GM19452 (cell line): ENCODE data around the gene HMMR.

Source experiments
- ATAC-seq: cut with Tn5 transposase; IDR thresholded peaks from one replicate; pipeline ENCODE4 v1.9.1; 2021; ENCODE audit not compliant: unreplicated experiment

Gene HMMR

GRCh38 chr5:163458778-163459385, 1.6 kb upstream of the HMMR start:
- no peak for ATAC-seq

DNA sequence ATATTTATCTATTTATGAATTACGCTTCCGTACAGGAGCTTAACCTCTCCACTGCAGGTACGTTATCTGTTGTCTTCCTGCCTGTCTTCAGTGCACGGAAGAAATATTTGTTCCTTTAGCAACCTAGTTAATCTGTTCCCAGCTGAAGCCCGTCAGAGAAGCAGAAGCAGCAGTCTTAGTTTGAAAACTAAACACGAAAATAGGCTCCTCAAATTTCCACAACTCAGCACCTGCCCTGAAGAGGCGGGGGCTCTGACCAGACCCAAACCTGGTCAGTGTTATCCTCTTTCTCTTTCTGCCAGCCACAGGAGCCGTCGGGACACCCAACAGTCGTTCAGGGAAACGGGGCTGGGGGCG, 992 bp upstream of the HMMR start:
- ATAC-seq: peak; percentile 1

DNA sequence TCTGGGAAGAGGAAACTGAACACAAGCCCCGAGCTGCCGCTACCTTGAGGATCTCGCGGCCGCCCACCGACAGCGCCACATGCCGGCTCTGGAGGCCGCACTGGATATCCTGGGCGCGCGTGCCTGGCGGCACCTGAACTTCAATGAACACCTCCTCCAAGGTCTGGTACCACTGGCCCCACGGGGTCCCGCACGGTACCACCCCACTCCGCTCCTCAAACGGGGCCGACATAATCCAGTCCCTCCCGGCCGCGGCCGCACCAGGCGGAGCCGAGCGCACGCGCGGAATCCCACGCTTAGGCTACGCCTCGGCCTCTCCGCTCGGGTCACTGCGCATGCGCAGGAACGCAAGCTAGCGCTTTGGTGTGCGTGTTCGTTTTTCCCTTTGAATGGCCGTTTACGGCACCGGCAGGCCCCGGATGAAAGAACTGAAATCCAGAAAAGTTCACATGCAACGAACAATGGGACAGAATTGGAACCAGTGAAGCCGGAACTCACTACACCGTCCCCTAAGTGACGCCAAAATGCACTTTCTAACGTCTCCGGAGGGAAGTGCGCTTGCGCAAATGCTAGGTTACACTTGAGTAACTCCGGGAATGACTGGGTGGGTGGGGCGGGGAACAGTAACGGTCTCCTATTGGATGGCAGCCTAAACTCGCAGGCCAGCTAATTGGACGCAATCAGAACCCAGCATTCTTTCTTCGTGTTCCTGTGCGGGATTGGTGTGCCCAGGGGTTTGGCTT, 442 bp upstream of the HMMR start, which contains the start of gene NUDCD2:
NUDCD2 (minus strand) TSS at position 284 of the 743 bp plus-strand sequence; CDS start at position 232, 52 bp downstream.
- ATAC-seq: peak; percentile 71

- ATAC-seq: no peak
Observed at GRCh38 chr5:163463063-163463435, 2.6 kb downstream of the HMMR start.

DNA sequence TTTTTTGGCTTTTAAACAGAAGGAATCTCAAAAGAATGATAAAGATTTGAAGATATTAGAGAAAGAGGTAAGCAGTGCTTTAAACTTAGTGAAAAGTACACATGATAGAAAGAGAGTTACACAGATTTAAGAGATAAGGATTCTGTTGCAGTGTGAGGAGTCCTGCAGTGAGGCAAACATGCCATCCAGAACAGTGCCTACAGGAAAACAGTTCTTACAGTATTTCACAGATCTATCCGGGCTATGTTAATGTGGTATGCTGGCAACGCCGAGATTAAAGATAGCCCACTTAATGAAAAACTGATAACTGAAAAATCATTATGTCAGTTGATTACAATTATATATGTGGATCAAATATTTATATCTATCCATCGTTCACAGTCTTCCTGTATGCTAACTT, 7.2 kb downstream of the HMMR start:
- ATAC-seq: no peak

DNA sequence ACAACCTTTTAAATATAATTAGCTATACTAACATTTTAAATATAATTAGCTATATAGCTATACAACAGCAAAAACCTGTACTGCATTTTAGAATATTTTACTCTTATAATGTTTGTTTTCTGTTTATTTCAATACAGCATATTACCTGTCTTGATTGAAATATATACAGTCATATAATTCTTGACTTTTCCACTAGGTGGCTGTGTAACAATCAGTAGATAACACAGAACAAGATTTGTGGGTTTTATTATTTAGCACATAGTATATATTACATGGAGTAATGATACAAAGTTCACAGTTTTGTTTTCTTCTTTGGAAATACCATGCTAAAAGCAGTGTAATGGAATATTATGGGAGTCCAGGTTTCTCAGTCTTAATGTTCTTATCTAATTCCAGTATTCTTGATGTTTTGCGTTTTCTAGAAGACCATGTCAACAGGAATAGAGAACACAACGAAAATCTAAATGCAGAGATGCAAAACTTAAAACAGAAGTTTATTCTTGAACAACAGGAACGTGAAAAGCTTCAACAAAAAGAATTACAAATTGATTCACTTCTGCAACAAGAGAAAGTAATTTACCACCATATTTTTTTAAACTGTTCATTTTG, 13.3 kb downstream of the HMMR start:
- no peak for ATAC-seq

DNA sequence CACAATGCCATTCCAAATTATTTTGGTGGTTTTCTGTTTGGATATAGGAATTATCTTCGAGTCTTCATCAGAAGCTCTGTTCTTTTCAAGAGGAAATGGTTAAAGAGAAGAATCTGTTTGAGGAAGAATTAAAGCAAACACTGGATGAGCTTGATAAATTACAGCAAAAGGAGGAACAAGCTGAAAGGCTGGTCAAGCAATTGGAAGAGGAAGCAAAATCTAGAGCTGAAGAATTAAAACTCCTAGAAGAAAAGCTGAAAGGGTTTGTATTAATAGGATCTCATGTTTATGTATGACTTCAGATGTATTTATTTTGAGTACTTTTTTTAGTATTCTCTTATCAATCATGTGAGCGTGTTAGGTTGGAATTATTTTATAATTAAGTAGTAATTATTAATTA, 15.0 kb downstream of the HMMR start:
- no peak for ATAC-seq

GRCh38 chr5:163478126-163478981, 17.9 kb downstream of the HMMR start:
- ATAC-seq: no peak

GRCh38 chr5:163478982-163479271, 18.5 kb downstream of the HMMR start:
- ATAC-seq: no peak

DNA sequence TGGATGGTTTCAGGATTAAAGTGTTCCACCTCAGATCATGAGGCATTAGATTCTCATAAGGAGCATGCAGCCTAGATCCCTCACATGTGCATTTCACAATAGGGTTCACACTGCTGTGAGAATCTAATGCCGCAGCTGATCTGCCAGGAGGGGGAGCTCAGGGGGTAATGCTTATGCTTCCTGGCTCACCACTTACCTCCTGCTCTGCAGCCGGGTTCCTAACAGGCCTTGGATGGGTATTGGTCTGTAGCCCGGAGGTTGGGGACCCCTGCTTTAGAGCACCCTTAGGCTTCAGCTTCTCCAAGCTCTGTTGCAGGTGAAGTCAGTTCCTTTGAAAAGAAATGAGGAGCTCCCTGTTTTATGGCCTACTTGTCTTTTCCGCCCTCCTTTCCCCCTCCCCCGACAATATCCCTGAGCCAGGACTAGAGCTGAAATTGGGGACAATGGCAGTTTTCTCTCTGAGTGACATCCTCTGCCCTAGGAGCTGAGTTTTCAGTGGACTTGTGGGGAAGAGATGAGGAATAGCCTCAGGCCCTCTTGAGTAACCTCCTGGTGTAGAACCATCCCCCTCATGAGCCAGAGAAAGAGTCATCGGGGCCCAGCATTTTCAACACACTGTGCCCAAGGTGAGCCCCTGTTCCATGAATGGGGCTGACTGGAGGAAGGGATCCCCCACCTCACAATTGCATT, 28.8 kb downstream of the HMMR start:
- no peak for ATAC-seq

GRCh38 chr5:163489745-163490075, 29.3 kb downstream of the HMMR start:
- no peak for ATAC-seq

DNA sequence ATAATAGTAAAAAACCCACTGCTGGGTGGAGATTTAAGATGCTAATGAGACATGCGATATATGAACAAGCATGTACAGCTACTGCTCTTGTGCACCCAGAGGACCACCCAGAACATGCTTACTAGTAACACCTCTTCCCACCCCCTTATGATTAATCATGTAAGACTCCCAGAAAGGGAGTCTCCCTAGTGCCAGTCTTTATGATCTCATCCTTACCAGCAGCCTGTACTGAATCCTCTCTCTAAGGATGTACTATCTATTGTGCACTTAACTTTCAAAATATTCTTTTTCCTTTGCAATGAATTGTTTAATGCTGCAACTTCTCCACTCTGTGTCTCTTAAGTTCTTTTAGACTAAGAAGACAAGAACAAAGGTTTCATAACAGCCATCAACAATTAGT, 35.9 kb downstream of the HMMR start:
- ATAC-seq: no peak

- peak; percentile 66 for ATAC-seq
Observed at GRCh38 chr5:163497315-163497714, 36.9 kb downstream of the HMMR start.

- no peak for ATAC-seq
Observed at GRCh38 chr5:163498886-163499285, 38.5 kb downstream of the HMMR start.

DNA sequence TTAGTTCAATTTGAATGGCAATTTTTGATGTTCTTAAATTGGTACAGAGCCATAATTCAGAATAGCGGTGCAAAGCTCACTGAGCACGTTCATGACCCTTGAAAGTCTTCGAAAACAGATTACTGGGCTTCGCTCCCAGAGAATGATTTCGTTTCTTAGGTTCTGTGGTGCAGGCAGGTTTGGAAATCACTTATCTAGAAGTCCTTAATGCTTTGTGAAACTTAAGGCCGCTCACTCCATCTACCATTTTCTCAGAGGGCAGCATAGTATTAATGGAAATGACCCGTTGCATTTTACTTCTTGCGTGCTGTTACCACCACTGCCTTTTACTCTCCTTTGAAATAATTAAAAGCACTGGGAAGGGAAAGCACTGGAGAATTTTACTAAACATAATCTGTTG, 42.1 kb downstream of the HMMR start:
- no peak for ATAC-seq

- ATAC-seq: no peak
Observed at GRCh38 chr5:163503106-163504078, 43.0 kb downstream of the HMMR start.

GRCh38 chr5:163504079-163504931, 43.9 kb downstream of the HMMR start:
- ATAC-seq: no peak

- peak; percentile 3 for ATAC-seq
Observed at GRCh38 chr5:163505049-163505367, 44.6 kb downstream of the HMMR start.

DNA sequence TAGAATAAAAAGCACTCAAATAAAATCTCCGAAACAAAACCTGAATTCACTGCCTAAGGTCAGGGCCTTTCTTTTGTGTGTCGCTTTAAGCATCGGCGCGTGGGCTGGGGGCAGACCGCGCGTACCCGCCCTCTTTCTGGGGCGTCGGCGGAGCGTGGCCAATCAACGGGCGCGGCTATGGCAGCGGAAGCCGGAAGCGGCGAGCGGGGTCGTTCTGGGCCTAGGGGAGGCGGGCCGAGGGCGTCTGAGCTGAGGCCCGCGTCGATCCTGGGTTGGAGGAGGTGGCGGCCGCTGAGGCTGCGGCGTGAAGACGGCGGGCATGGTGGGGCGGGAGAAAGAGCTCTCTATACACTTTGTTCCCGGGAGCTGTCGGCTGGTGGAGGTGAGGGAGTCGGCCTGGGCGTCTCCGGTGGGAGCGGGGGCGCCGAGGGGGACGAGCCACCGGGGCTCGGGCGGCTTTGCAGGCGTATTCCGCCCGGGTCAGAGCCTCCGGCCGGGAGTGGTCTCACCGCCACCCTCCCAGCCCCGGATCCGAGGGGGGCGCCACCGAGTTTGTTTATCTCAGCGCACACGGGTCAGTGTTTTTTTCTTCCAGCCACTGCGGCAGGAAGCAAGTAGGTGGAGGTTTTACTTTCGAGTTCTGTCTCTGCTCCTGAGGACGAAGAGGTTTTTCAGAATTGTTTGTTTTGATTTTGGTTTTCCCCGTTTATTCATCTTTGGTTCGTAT, 45.1 kb downstream of the HMMR start, which contains the start of gene MAT2B:
MAT2B (plus strand) TSS at position 252 of the 727 bp plus-strand sequence; CDS start at position 320, 68 bp downstream.
- ATAC-seq: peak; percentile 87
